Mammary epithelial cell (primary cell): Measurements from ENCODE around the gene WDR37.

Experiments used
- CTCF ChIP-seq, 2 donors: IDR thresholded peaks in 1 of 2; conservative IDR thresholded peaks in 1 of 2; 2 replicates each; pipeline ENCODE4 v1.5.1; 2011 to 2012; ENCODE audit warnings: inconsistent platforms in 2 of 2, low read length in 2 of 2, mild to moderate bottlenecking in 2 of 2, control low read depth in 1 of 2, low read depth in 1 of 2; ENCODE audit not compliant: insufficient read depth in 1 of 2; ENCODE audit errors: extremely low read depth in 1 of 2
- EZH2 ChIP-seq: IDR thresholded peaks from 2 replicates; pipeline ENCODE4 v1.6.1; 2012; ENCODE audit warnings: low read length, inconsistent platforms, borderline replicate concordance

- TF ChIP-seq CTCF (conservative IDR thresholded peaks at IDR 0.05 in 1 of 2, IDR thresholded peaks at IDR 0.05 in 1 of 2; ENCODE audit: extremely low read depth in 1 of 2, insufficient read depth in 1 of 2, low read depth in 1 of 2, low read length in 2 of 2), result no peak
- TF ChIP-seq EZH2, result no peak
These were observed 12.0 kb upstream of the WDR37 start for GRCh38 chr10:1044146-1044545.
